Endodermal cell (in vitro differentiated cells): ENCODE results near the gene QSOX1. TPM values are rescaled to one million over a fixed set of nuclear protein-coding genes. Genes with fewer than 3 reads are reported as not detected.

ENCODE experiments used
- DNase-seq: peaks from one replicate; pipeline ENCODE4 v3.0.0-alpha.2; 2017
- H3K27ac ChIP-seq: 2 replicates; pipeline ENCODE4 v1.5.1; 2013; ENCODE audit warnings: mild to moderate bottlenecking, low read depth, low read length, moderate library complexity
- H3K27me3 ChIP-seq: 2 replicates; pipeline ENCODE4 v1.6.1; 2013; ENCODE audit warnings: mild to moderate bottlenecking, low read length, moderate library complexity; ENCODE audit not compliant: insufficient read depth, control insufficient read depth, poor library complexity, severe bottlenecking
- H3K36me3 ChIP-seq: 2 replicates; pipeline ENCODE4 v1.7.0; 2013; ENCODE audit warnings: mild to moderate bottlenecking, low read length, moderate library complexity; ENCODE audit not compliant: control insufficient read depth, insufficient read depth
- H3K4me1 ChIP-seq: one replicate; pipeline ENCODE4 v1.7.0; 2013; ENCODE audit warnings: low read length; ENCODE audit not compliant: control insufficient read depth, insufficient read depth
- H3K4me3 ChIP-seq: 2 replicates; pipeline ENCODE4 v1.5.1; 2013; ENCODE audit warnings: mild to moderate bottlenecking, low read length, moderate library complexity
- H3K9ac ChIP-seq: 2 replicates; pipeline ENCODE4 v1.6.1; 2013; ENCODE audit warnings: mild to moderate bottlenecking, low read length, moderate library complexity; ENCODE audit not compliant: poor library complexity, severe bottlenecking; ENCODE audit errors: extremely low read depth
- H3K9me3 ChIP-seq: 2 replicates; pipeline ENCODE4 v1.6.1; 2013; ENCODE audit warnings: mild to moderate bottlenecking, low read length, moderate library complexity; ENCODE audit not compliant: control insufficient read depth
- H3K27ac Mint-ChIP-seq: 2 replicates; pipeline ENCODE4 v1.8.0; 2020; ENCODE audit warnings: mixed read lengths
- H3K27me3 Mint-ChIP-seq: 2 replicates; pipeline ENCODE4 v1.8.0; 2021; ENCODE audit warnings: mild to moderate bottlenecking, mixed read lengths; ENCODE audit not compliant: insufficient read depth
- H3K36me3 Mint-ChIP-seq: 2 replicates; pipeline ENCODE4 v1.8.0; 2020; ENCODE audit warnings: low read depth, mixed read lengths
- H3K4me1 Mint-ChIP-seq: 2 replicates; pipeline ENCODE4 v1.8.0; 2020; ENCODE audit warnings: mixed read lengths
- H3K4me3 Mint-ChIP-seq: 2 replicates; pipeline ENCODE4 v1.8.0; 2020; ENCODE audit warnings: mild to moderate bottlenecking, moderate library complexity, mixed read lengths
- H3K9me3 Mint-ChIP-seq: 2 replicates; pipeline ENCODE4 v1.8.0; 2020; ENCODE audit warnings: mild to moderate bottlenecking, mixed read lengths
- WGBS, 2 experiments: methylation state at CpG; one replicate each; pipeline versions ENCODE4 v1.1.5 to v1.1.7; 2013; ENCODE audit warnings: missing lambda C conversion rate in 2 of 2, mixed read lengths in 1 of 2; ENCODE audit not compliant: insufficient coverage in 1 of 2, insufficient read length in 1 of 2; 5-methylcytosine and 5-hydroxymethylcytosine counted together
- total RNA-seq, 2 donors: library from RNA; stranded (reverse); fragmentation: NEBNext Ultra II Directional in 1 of 2; extraction: Animal tissue kit (Norgen Biotek cat#: 25700) in 1 of 2; gene quantifications; 2 replicates in 1 of 2; 3 replicates in 1 of 2; pipeline ENCODE4 v1.2.1, GENCODE V29; 2021
- TF ChIP-seq, protein P1 (sequence below): fragments of 200-600 bp; sonication (generic); conservative IDR thresholded peaks from 2 replicates; pipeline ENCODE4 v1.5.0; 2021; ENCODE audit warnings: antibody characterized with exemption, mild to moderate bottlenecking

The QSOX1 gene
- total RNA-seq, 2 donors from 2014 or later = 77.9 to 116 TPM

DNA sequence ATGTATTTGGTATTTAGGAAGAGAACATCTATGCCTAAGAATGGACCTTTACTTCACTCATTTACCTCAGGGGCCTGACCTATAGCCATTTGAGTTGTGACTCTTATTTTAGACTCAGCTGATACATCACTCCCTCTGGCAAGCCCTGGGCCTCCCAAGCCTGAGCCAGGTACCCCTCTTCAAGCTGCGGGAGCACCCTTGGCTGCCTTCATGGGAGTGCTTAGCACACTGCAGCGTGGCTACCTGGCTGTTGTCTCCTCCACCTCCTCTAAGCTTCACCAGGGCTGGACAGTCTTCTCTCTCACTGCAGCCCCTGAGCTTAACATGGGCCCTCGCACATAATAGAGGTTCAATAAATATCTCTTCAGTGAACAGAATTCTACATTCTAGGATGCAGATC, 51.9 kb downstream of the QSOX1 start:
- TF ChIP-seq, protein P1, sequence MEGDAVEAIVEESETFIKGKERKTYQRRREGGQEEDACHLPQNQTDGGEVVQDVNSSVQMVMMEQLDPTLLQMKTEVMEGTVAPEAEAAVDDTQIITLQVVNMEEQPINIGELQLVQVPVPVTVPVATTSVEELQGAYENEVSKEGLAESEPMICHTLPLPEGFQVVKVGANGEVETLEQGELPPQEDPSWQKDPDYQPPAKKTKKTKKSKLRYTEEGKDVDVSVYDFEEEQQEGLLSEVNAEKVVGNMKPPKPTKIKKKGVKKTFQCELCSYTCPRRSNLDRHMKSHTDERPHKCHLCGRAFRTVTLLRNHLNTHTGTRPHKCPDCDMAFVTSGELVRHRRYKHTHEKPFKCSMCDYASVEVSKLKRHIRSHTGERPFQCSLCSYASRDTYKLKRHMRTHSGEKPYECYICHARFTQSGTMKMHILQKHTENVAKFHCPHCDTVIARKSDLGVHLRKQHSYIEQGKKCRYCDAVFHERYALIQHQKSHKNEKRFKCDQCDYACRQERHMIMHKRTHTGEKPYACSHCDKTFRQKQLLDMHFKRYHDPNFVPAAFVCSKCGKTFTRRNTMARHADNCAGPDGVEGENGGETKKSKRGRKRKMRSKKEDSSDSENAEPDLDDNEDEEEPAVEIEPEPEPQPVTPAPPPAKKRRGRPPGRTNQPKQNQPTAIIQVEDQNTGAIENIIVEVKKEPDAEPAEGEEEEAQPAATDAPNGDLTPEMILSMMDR = no peak

DNA sequence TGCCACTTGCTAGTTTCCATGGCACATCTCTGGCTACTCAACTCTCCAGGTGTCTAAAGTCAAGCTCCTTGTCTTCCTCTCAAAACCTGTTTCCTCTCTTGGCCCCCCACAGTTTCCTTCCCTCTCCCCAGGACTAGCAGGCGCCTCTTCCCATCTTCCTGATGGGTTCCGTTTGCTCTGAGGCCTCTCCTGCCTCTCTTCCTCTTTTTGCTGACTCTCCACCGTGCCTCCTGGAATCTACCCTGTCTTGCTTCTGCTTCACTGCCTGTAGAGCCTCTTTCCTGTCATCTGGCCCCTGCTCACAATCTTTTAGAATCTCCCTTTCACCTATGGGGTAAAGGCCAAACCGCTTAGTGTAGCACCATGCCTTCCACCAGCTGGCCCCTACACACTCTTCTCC, 53.6 kb downstream of the QSOX1 start:
- no peaks in the 10 kb centered on the region for H3K9me3 Mint-ChIP-seq
- H3K36me3 Mint-ChIP-seq = no peaks in the 10 kb centered on the region
- peaks cover 26% of the 10 kb centered on the region for H3K27me3 Mint-ChIP-seq
- Histone ChIP-seq H3K27me3 (peaks cover 6% of the 10 kb centered on the region), H3K27ac (no peak overlapping the region), H3K9ac (no peak overlapping the region), H3K9me3 (no peaks in the 10 kb centered on the region), H3K4me1 (no peaks in the 10 kb centered on the region), H3K36me3 (no peaks in the 10 kb centered on the region), H3K4me3 (no peak overlapping the region)
- no peak for DNase-seq
- no peak overlapping the region for H3K4me3 Mint-ChIP-seq
- 88 to 93% methylated on average over 4 of the region's 4 CpGs for WGBS, 2 experiments
- peaks cover under 1% of the 10 kb centered on the region for H3K4me1 Mint-ChIP-seq
- H3K27ac Mint-ChIP-seq = no peak overlapping the region
- TF ChIP-seq, protein P1 = no peak

More for the DNA sequence above, 51.9 kb downstream of the QSOX1 start:
- no peaks in the 10 kb centered on the region for H3K9me3 Mint-ChIP-seq
- Histone ChIP-seq H3K36me3 (no peaks in the 10 kb centered on the region), H3K9ac (no peak overlapping the region), H3K9me3 (no peaks in the 10 kb centered on the region), H3K27ac (no peak overlapping the region), H3K27me3 (peaks cover 15% of the 10 kb centered on the region), H3K4me1 (no peaks in the 10 kb centered on the region), H3K4me3 (no peak overlapping the region)
- no peaks in the 10 kb centered on the region for H3K36me3 Mint-ChIP-seq
- no peak for DNase-seq
- H3K4me3 Mint-ChIP-seq = no peak overlapping the region
- H3K27me3 Mint-ChIP-seq = peaks cover 35% of the 10 kb centered on the region
- H3K27ac Mint-ChIP-seq = no peak overlapping the region
- no peaks in the 10 kb centered on the region for H3K4me1 Mint-ChIP-seq
- 78 to 87% methylated on average over 1 to 3 of the region's 3 CpGs for WGBS, 2 experiments

DNA sequence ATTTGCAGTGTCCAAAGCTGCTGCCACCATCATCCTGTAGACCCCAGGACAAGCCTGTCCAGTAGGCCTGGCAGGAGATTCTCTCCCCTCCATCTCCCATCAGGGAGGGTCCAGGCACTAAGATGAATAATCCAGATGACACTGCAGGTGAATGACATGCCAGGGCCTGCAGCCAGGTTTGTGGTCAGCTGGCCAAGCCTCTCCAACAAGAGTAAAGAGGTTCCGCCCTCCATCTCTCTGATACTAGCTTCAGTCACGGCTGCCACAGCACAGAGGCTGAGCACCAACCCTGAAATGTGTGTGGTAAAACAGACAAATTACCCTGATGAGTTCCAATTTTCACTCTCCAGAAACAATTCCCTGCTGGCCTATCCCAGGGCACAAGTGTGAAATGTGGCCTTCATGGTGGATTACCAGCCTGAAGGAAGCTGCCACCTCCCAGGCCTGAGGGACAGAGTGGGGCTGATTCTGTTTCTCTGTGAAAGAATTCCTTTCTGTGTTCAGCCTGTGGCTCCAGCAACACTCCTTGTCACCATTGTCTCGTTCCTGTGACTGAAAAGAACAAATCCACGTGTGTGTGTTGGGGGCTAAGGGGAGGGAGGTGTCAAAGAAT, 55.4 kb downstream of the QSOX1 start:
- Mint-ChIP-seq H3K4me1 (peaks cover 2% of the 10 kb centered on the region), H3K9me3 (no peaks in the 10 kb centered on the region), H3K36me3 (no peaks in the 10 kb centered on the region), H3K27ac (no peak overlapping the region), H3K27me3 (peaks cover 26% of the 10 kb centered on the region), H3K4me3 (no peak overlapping the region)
- H3K27ac ChIP-seq = peak overlapping the region; percentile 49
- 80 to 93% methylated on average over 1 to 4 of the region's 4 CpGs for WGBS, 2 experiments
- H3K9ac ChIP-seq = no peak overlapping the region
- no peaks in the 10 kb centered on the region for H3K36me3 ChIP-seq
- no peaks in the 10 kb centered on the region for H3K4me1 ChIP-seq
- TF ChIP-seq, protein P1 = no peak
- no peak overlapping the region for H3K4me3 ChIP-seq
- DNase-seq = no peak
- no peaks in the 10 kb centered on the region for H3K9me3 ChIP-seq
- peaks cover 6% of the 10 kb centered on the region for H3K27me3 ChIP-seq
